ENCODE measurements around the gene NKG7. TPM values are rescaled to one million over a fixed set of nuclear protein-coding genes. Genes with fewer than 3 reads are reported as not detected.

NKG7 gene
- total RNA-seq, 1 donor from 2014 or later: not detected

DNA sequence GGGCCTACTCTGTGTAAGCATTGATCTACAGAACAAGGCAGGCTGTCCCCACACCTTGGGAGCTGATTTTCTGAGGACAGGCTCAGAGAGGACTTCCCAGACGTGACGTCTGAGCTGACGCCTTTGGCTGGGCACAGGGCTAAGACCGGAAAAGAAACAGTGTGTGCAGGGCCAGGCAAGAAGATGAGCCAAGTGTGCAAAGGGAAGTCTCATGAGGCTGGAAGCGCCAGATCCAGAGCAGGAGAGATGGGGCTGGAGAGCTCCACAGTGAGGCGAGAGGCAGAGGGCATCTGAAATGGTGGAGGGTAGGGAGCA is 48.3 kb downstream of the NKG7 start:
- Mint-ChIP-seq H3K36me3 (ENCODE audit: low read depth) (no peaks in the 10 kb centered on the region), H3K9me3 (ENCODE audit: low read depth) (no peaks in the 10 kb centered on the region)

DNA sequence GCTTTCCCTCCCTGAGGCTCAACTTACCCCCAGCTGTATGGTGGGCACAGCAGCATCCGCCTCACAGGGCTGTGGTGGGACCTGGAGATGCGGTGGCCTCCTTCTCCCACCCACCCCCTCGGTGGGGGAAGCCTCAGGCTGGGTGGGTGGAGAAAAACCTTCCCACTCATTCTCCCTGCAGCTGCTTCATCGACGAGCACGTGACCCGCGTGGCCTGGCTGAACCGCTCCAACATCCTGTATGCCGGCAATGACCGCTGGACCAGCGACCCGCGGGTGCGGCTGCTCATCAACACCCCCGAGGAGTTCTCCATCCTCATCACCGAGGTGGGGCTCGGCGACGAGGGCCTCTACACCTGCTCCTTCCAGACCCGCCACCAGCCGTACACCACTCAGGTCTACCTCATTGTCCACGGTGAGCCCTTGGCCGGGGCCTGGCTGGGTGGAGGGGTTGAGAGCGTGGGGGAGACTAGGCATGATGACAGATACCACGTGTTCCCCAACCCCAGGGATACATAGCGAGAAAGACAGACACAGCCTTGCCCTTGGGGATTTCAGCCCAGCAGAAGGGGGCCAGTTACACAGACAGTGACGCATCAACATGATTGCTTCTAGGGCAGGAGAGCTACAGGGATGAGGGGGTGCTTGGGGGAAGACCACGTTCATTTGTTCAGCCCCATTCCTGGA is 48.8 kb downstream of the NKG7 start:
- DNase-seq (ENCODE audit: low spot score): no peak
- no peak overlapping the region for H3K4me3 Mint-ChIP-seq (ENCODE audit: unreplicated experiment)
- H3K4me1 Mint-ChIP-seq (ENCODE audit: low read depth): peaks cover 2% of the 10 kb centered on the region
- H3K27me3 Mint-ChIP-seq (ENCODE audit: low read depth): peaks cover 19% of the 10 kb centered on the region
- TF ChIP-seq, protein P1, sequence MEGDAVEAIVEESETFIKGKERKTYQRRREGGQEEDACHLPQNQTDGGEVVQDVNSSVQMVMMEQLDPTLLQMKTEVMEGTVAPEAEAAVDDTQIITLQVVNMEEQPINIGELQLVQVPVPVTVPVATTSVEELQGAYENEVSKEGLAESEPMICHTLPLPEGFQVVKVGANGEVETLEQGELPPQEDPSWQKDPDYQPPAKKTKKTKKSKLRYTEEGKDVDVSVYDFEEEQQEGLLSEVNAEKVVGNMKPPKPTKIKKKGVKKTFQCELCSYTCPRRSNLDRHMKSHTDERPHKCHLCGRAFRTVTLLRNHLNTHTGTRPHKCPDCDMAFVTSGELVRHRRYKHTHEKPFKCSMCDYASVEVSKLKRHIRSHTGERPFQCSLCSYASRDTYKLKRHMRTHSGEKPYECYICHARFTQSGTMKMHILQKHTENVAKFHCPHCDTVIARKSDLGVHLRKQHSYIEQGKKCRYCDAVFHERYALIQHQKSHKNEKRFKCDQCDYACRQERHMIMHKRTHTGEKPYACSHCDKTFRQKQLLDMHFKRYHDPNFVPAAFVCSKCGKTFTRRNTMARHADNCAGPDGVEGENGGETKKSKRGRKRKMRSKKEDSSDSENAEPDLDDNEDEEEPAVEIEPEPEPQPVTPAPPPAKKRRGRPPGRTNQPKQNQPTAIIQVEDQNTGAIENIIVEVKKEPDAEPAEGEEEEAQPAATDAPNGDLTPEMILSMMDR (IDR thresholded peaks at IDR 0.05): no peak
- no peaks in the 10 kb centered on the region for H3K36me3 Mint-ChIP-seq (ENCODE audit: low read depth)
- no peak overlapping the region for H3K27ac Mint-ChIP-seq (ENCODE audit: unreplicated experiment)
- no peaks in the 10 kb centered on the region for H3K9me3 Mint-ChIP-seq (ENCODE audit: low read depth)

More for the DNA sequence above, 48.3 kb downstream of the NKG7 start:
- Mint-ChIP-seq H3K4me1 (ENCODE audit: low read depth) (peaks cover 2% of the 10 kb centered on the region), H3K4me3 (ENCODE audit: unreplicated experiment) (no peak overlapping the region), H3K27ac (ENCODE audit: unreplicated experiment) (no peak overlapping the region), H3K27me3 (ENCODE audit: low read depth) (peaks cover 19% of the 10 kb centered on the region)
- DNase-seq (ENCODE audit: low spot score): no peak
- TF ChIP-seq, protein P1 (IDR thresholded peaks at IDR 0.05): no peak

DNA sequence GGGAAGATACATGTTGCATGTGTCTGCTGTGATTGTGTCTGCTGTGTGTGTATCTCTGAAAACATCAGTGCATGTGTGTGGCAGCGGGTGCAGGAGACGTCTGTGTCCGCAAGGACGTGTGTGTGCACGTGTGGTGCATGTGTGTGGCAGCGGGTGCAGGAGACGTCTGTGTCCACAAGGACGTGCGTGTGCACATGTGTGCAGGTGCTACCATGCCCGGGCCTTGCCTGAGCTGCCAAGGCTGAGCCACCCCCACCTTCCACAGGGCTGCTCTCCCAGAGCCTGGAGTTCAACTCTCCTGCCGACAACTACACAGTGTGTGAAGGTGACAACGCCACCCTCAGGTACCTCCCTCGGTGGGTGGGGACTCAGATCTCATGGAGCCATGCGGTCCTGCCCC is 50.7 kb downstream of the NKG7 start:
- Mint-ChIP-seq H3K27me3 (ENCODE audit: low read depth) (peaks cover 18% of the 10 kb centered on the region), H3K9me3 (ENCODE audit: low read depth) (no peaks in the 10 kb centered on the region), H3K4me3 (ENCODE audit: unreplicated experiment) (no peak overlapping the region), H3K4me1 (ENCODE audit: low read depth) (no peaks in the 10 kb centered on the region), H3K27ac (ENCODE audit: unreplicated experiment) (no peak overlapping the region), H3K36me3 (ENCODE audit: low read depth) (no peaks in the 10 kb centered on the region)
- TF ChIP-seq, protein P1 (IDR thresholded peaks at IDR 0.05): no peak
- DNase-seq (ENCODE audit: low spot score): no peak

Other genes with a start within 250 kb of the NKG7 start
- not detected in 3 replicates for gene SIGLEC9, start 247.7 kb downstream of the NKG7 start, total RNA-seq
- not detected in 3 replicates for gene SIGLEC7, start 230.4 kb downstream of the NKG7 start, total RNA-seq
- gene CD33, start 147.6 kb downstream of the NKG7 start, total RNA-seq: not detected in 3 replicates
- gene SIGLECL1, start 121.6 kb downstream of the NKG7 start, total RNA-seq: not detected in 3 replicates
- gene IGLON5, start 61.0 kb downstream of the NKG7 start, total RNA-seq: 0.07 TPM in 1 of 3 replicates, not detected in the others
- gene VSIG10L, start 30.5 kb downstream of the NKG7 start, total RNA-seq: 4.9 to 5.5 TPM (median 5.4 TPM) in 3 replicates
- gene ETFB, start 6.3 kb downstream of the NKG7 start, total RNA-seq: 43.7 to 56.6 TPM (median 49.6 TPM) in 3 replicates
- 1.5 TPM in 1 of 3 replicates, not detected in the others for gene CLDND2, start 3.7 kb downstream of the NKG7 start, total RNA-seq
- gene LIM2, start 15.3 kb upstream of the NKG7 start, total RNA-seq: not detected in 3 replicates
- not detected in 3 replicates for gene C19orf84, start 17.9 kb upstream of the NKG7 start, total RNA-seq
- not detected in 3 replicates for gene SIGLEC10, start 45.0 kb upstream of the NKG7 start, total RNA-seq
- not detected in 3 replicates for gene SIGLEC8, start 85.8 kb upstream of the NKG7 start, total RNA-seq
- gene CEACAM18, start 105.9 kb upstream of the NKG7 start, total RNA-seq: not detected in 3 replicates
- gene SIGLEC12, start 129.1 kb upstream of the NKG7 start, total RNA-seq: not detected in 3 replicates
- gene SIGLEC6, start 159.0 kb upstream of the NKG7 start, total RNA-seq: not detected in 3 replicates
- 6.3 to 14.3 TPM (median 8.9 TPM) in 3 replicates for gene ZNF175, start 198.6 kb upstream of the NKG7 start, total RNA-seq

All from chondrocyte (in vitro differentiated cells).